ENCODE data around the gene KRTAP10-12.

DNA sequence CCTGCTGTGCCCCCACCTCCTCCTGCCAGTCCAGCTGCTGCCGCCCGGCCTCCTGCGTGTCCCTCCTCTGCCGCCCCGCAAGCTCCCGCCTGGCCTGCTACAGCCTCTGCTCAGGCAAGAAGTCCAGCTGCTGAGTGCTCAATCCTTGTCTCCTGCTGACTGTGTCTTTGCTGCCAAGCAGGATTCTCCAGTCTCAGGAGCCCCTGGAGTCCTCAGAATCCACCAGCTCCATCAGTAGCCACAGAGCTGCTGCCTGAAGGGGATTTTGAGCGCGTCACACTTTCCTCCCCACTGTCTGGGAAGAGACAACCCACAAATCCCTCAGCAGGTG, 49.8 kb upstream of the KRTAP10-12 start:
- no peak for TF ChIP-seq POLR2AphosphoS5 (IDR thresholded peaks at IDR 0.05; ENCODE audit: borderline replicate concordance, low read depth, low read length)
- no peak for TF ChIP-seq EZH2 (IDR thresholded peaks at IDR 0.05)
- no peak for TF ChIP-seq FOXP2 (optimal IDR thresholded peaks at IDR 0.05; ENCODE audit: control extremely low read depth, extremely low read length, insufficient read depth)

All from SK-N-MC (cell line).